A172 (cell line): ENCODE data around the gene CARD19. TPM values are rescaled to one million over a fixed set of nuclear protein-coding genes. Genes with fewer than 3 reads are reported as not detected.
"Not testable (repeated sequence)": the region's sequence is repeated elsewhere in the genome, so short reads cannot be mapped to it uniquely, and the experiment has no call there.

Experiments used
- DNase-seq: peaks from one replicate; pipeline ENCODE4 v3.0.0-alpha.2; 2015; ENCODE audit warnings: low spot score
- total RNA-seq: library from RNA; depleted of rRNA; stranded (reverse); fragments of >200 nt; shearing (Covaris generic); gene quantifications from 2 replicates; pipeline ENCODE4 v1.2.3, GENCODE V29; 2014

The CARD19 gene
- total RNA-seq, 1 experiment from 2014 or later = 74.8 TPM

DNA sequence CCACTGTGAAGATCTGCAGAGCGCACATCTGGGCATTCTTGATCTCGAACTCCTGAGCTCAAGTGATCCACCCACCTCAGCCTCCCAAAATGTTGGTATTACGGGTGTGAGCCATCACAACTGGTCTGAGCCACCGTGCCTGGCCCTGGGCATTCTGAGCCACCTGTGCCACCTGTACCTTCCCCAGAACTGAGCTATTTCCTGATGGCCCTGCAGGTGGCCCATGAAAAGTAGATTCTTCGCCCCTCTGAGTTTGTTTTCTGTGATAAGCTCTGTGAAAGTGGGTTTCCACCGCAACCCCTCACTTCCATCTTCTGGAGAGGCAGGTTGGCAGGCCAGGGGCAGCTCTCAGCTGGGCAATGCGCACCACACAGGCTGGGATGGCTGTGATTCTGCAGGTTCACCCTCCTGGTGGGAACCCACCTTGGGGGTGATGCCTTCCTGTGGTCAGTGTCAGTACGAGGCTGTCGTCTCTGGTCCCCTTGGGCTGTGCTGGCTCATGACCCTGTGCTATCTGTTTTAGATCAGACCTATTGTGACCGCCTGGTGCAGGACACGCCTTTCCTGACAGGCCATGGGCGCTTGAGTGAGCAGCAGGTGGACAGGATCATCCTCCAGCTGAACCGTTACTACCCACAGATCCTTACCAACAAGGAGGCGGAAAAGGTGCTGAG is 11.3 kb downstream of the CARD19 start:
- DNase-seq = no peak

DNA sequence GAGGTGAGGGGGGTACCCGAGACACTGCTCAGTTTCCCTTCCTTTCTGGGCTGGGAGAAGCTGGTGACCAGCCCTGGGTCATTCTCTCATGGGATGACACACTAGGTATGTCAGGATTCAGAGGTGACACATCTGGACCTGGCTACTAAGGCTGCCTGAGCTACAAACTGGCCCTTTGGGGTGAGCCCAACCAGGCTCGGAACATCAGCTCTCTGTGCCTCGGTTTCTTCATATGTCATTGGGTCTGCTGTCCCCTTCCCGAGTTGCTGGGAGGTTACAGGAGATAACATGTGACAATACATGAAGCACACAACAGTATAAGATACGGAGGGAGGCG is 11.8 kb downstream of the CARD19 start:
- DNase-seq = no peak

DNA sequence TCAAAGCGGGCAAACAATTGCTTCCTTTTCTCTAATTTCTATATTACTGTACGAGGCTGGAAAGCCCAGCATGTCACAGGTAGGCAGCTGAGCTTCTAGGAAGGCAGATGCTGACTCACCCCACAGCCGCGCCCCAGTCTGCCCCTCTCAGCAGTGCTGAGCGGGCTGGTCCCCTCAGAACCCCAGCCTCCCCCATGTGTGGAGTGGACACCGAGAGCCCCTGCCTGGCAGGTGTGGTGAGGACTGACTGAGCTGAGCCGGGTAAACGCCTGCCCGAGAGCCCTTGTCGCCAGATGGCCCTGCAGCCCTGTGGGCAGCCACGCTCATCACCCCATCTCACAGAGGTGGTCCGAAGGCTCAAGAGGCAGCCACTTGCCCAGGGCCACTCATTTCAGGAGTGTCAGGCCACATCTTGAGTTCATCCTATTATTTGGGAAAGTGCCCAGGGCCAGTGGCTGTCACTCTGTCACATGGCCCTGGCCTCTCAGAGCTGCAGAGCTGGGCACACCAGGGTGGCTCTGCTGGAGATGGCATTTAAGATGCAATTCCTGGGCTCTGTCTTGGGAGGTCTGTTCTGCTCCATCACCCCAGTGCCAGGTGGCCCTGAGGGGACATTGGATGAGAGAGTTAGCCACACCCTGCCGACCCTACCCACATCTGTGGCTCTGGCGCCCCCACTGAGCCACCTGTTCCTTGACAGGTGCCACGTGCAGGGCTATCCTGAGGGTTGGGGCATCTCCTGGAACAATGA is 12.4 kb downstream of the CARD19 start:
- no peak for DNase-seq

DNA sequence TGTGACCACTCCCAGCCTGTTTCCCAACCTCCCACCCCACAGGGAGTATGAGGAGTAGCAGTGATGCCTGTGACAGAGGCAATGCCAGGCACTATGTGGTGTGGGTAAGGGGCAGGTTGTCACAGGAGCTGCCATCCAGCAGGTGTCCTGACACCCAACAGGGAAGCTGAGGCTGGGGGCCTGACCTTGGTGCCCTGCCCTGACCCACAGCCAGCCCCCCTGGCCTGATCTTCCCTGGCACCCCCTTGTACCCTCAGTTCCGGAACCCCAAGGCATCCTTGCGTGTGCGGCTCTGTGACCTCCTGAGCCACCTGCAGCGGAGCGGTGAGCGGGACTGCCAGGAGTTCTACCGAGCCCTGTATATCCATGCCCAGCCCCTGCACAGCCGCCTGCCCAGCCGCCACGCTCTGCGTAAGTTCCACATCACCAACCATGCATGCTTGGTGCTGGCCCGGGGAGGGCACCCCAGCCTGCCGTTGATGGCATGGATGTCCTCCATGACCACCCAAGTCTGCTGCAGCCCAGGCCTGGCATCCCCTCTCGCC is 14.4 kb downstream of the CARD19 start:
- no peak for DNase-seq

DNA sequence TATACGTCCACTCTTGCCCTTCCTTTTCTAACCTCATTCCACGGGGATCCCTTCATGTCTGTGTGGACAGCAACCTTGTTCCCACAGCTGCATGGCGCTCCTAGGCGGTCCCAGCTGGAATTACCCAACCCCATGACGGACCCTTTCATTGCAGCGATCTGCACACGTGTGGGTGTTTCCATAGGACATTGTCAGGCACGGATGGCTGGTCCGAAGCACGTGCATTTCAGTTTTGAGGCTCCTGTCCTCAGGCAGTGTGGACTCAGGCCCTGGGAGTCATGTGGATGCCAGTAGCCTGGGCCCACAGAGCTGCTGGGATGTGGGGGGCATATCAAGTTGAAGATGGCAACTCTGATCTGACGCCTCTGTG is 15.0 kb downstream of the CARD19 start:
- DNase-seq = no peak

DNA sequence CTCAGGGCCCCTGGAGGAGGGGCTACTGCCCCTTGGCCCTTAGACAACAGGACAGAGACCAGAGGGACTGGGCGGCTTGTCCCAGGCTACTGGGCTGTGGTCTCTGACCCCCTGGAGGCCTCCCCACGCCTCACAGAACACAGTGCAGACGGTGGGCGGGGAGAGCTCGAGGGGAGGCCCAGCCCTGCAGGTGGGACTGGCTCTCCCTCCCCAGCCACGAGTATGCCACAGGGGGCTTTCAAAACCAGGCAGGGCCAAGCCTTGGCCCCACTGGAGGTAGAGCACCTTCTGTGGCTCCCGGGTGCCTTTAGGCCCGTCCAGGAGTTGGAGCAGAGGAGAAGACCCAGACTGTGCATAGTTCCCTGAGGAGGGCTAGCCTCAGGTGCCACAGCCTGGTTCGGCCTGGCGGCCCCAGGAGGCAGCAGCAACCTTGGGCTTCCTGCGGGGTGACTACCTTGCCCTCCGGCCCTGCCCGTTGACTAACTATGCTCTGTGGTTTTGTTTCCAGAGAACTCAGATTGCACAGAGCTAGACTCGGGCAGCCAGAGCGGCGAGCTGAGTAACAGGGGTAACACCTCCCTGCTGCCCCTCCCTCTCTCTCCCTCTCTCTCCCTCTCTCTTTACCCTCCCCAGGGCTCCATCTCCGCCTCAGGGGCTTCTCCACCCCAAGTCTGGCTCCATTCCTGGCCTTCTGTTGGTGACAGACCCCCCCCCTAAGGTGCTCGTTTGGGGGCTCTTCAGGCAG is 15.5 kb downstream of the CARD19 start:
- peak; percentile 82 for DNase-seq

DNA sequence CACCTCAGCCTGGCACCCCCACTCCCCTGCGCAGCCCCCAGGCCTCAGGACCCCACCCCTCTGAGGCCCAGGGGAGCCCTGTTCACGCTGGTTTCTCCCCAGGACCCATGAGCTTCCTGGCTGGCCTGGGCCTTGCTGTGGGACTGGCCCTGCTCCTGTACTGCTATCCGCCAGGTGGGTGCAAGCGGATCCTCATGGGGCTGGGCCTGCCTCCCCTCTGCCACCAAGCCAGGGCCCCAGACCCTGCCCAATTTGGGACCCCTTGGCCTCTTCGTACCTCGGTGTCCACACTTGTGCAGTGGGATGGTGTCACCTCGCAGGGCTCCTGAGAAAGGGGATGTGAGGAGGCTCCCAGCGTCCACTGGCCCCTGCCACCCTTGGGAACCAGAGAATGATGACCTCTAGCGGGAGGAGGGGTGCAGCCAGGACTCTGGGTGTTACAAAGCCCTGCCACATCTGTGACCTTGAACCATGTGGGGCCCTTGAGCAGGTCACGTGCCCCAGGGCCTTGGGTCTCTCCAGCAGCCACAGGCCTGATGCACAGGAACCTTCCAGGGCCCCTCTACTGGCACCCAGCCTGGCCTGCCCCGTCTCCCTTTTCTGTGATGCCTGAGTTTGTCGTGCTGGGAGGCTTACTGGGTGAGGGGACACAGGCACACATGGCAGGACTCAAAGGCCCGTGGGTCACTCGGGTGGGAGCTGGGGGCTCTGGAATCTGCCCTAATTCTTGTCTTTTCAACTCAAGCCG is 16.3 kb downstream of the CARD19 start:
- no peak for DNase-seq

DNA sequence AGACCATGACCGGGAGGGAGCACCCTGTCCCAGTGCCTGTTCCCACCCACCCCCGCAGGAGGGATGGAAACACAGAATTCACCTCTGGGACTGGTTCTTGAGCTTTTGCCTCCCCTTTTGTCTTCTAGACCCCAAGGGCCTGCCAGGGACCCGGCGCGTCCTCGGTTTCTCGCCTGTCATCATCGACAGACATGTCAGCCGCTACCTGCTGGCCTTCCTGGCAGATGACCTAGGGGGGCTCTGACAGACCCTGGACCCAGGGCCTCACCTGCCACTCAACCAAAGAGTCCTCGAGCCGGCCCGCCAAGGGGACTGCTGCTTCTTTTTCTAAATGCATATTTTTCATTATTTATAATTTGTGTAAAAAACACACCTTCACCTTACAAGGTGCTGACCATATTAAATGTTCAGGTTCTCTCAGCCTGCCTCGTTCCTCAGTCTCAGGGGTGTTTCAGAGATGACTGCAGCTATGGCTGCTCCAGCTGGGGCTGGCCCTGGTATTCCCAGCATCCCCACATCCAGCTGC is 16.9 kb downstream of the CARD19 start:
- no peak for DNase-seq

DNA sequence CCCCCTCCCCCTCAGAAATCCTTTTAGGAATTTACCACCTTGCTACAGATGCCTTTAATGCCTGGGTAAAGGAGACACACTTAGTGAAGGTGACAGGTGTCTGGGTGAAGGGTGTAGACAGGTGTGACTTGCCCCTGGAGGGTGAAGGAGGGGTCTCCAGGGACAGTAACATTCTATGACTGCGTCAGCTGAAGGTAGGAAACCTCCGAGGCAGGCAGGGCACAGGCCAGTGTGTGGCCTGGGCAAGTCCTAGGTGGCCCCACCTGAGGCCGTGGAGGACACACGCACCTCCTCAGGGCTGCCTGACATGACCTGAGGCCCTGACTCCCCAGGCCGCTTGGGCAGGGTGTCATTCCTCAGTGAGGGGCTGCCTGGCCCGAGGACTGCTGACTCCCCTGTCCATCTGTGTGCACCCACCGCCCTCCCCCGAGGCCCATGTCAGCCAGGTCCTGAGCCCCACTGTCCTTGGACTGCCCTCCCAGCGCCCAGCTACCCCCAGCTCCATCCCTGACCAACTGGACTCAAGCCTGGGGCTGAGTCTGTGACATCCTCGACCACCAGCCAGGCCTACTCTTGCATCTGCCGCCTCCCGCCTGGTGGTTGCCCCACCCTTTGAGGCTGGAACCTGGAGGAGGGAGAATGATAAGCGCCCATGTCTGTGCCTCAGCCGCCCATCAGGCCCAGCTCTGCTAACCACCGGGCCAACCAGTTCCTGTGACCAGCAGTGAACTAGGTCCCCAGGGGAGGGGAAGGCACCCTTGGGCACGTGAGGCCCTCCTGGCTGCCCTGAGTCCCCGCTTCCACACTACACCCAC is 18.4 kb downstream of the CARD19 start:
- no peak for DNase-seq

DNA sequence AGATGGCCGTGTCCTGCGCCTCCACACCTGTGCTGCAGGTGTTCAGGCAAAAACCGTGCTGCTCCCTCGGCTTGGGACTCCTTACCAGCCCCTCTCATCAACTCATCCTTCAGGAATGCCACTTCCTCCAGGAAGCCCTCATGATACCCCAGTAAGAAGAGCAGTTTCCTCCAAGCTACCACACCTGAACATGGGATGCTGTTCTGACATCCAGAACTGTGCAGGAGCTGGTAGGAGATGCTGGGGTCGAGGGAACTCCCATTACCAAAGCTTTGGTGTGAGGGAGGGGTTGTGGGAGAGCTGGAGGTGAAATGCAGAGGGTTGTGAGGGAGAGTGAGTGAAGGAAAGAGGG is 18.9 kb downstream of the CARD19 start:
- no peak for DNase-seq

DNA sequence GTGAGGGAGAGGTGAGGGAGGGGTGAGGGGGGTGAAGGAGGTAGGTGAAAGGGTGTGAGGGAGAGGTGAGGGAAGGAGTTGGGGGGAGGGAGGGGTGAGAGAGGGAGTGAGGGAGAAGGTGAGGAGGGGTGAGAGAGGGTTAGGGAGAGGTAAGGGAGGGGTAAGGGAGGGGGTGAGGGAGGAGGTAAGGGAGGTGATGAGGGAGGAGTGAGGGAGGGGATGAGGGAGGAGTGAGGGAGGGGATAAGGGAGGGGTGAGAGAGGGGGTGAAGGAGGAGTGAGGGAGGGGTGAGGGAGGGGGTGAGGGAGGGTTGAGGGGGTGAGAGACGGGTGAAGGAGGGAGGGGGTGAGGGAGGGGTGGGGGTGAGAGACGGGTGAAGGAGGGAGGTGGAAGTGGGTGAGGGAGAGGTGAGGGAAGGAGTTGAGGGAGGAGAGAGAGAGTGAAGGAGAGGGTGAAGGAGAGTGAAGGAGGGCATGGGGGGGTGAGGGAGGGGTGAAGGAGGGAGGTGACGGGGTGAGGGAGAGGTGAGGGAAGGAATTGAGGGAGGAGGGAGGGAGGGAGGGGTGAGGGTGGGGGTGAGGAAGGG is 19.6 kb downstream of the CARD19 start:
- no peak for DNase-seq

DNA sequence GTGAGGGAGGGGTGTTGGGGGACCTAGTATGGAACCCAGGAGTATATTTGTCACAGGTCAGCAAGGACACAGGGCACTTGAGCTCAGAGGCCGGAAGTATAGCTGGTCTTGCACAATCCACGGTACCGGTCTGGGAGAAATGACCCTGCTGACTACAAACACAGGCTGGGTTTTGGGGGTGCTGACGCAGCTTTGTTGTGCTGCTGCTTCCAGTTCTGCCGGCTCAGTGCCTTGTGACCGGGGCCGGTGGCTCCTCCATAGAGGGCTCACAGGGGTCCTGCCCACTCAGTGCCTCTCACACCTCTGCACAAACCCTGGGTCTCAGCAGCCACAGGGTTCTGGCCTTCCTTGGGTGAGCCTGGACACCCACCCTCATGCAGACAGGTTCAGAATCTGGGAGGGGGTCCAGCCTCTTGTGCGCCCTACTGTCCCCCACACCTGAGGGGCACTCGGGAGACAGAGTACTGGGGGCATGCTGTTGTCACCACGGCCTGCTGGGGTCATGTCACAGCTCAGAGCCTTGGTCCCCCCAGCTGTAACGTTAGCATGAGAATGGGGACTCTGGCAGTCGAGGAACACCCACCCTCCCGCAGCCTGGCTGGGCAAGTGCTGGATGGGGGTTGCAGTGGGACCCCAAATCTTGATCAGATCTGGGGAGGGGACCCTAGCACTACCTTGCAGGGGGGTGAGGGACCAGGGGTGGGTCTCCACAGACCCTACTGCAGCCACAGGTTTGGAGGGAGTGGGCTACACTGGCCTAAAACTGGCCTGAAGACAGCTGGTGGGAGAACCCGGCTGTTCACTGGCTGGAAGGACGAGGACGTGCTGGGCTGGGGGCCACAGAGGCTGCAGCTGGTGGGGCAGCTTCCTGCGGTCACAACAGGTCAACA is 20.3 kb downstream of the CARD19 start:
- DNase-seq = peak; percentile 67

DNA sequence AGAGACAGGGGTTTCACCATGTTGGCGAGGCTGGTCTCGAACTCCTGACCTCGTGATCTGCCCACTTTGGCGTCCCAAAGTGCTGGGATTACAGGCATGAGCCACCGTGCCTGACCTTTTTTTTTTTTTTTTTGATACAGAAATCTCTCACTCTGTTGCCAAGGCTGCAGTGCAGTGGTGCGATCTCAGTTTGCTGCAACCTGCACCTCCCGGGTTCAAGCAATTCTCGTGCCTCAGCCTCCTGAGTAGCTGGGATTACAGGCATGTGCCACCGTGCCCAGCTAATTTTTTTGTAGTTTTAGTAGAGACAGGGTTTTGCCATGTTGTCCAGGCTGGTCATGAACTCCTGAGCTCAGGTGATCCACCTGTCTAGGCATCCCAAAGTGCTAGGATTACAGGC is 21.5 kb downstream of the CARD19 start:
- DNase-seq = not testable (repeated sequence)

DNA sequence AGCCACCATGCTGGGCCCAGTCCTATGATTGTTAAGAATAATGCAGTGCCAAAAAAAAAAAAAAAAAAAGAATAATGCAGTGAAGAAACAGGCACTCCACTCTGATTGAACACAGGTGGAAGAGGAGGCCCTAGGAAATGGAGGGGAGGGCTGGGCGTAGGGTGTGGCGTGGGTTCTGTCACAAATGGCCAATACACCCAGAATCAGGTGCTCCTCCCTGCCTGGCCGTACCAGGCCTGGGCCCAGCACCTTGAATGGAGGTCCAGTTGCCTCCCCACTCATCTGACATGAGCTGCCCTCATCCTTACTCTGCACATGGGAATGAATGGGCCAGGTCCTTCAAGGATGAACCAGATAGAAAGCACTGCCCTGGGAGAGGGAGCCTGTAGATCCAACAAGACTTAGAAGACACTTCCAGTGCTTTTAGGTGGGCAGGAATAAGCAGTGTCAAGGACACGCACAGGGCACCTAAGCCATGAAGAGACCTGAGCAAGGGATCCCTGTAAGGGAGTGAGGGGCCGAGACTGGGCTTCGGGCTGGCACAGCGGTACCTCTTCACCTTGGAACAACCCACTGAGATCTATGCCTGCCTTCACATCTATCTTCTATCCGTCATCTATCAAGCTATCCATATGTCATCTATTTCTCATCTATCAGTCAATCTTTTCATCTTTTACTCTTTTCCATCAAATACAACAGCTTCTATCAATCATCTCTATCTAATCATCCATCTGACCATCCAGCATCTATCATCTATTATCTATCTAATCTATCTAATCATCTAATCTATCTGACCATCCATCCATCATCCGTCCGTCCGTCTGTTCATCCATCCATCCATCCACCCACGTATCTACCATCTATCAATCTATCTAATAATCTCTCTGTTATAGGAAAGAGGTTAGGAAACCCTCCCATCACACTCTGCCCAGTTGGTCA is 22.2 kb downstream of the CARD19 start:
- no peak for DNase-seq

DNA sequence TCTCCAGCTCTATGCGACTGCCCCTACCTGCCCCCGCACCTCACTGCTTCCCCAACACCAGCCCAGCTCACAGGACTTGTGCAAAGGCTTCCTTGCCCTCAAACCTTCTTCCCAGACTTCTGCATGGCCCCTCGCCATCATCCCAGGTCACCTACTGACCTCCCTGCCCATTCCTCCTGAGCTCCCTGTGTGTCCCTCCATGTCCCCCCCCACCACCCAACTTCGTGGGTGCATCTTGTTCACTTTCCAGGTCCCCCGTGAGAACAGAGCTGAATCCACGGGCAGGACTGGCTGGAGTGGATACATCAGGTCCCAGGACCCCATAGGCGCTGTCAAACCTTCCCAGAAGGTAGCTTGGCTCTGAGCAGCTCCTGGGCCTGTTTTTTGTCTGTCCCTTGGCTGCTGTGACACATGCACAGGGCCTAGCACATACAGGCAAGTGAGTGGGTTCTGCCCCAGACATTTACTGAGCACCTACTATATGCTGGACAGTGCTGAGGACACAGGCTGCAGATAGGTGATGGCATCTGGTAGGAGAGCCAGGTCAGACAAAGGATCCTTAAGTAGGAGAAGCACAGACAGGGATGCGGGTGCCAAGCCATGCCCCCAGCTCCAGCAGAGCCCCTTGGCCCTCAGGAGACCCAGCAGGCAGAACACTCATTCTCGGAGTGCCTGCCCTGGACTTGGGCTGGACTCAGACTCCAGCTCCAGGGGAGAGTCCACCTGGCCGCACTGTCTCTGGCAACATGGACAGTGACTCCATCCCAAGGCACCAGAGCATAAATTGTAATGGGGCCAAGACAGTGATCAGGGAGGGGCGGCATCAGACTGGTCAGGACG is 23.1 kb downstream of the CARD19 start:
- DNase-seq = no peak

DNA sequence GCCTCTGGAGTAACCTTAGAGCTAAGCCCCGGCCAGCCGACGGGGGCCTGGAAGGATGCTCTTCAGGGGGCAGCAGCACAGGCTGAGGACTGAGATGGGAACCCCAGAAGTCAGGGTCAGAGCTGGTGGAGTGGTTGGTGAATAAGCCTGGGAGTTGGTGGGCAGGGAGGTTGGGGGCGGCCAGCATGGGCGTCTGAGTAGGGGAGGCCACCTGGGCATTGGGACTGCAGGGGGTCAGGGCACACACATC is 23.6 kb downstream of the CARD19 start:
- no peak for DNase-seq

DNA sequence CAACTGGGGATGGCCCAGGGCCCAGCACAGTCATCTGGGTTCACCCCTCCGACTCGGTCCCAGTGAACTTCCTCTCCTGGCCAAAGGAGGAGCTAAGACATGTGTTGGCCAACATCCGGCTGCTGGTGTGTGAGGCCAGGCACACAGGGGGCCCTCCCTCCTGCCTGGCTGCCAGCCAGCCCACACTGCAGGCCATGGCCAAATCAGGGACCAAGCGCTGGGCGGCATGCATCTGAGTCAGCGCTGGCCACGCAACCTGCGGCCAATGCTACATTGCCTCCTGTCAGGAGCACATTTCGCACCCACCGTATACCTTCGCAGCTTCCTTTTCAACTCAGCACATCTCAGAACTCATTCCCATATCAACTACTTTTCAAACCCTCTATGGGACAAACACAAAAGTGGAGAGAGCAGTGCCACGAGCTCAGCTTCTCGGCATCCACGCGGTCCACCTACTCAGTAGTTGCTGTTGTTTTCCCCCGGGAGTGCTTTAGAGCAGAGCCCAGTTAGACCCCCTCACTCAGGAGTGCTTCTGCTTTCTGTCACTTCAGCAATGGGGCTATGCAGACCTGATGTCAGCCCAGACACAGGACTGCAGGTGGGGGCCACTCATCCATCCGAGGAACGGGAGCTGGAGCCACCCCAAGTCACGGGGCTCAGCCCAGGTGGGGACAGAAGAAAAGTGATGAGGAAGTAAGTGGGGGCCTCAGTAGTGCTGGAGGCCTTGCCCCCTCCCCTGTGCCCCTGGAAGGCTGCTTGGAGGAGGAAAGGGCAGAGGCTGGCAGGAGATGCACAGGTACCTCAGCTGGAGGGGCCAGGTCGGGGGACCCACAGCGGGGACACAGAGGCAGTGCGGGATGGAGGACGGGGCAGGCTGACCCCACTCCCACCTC is 24.2 kb downstream of the CARD19 start:
- DNase-seq = peak; percentile 93
